Activated CD4-positive, CD25-positive, alpha-beta regulatory T cell treated with anti-CD3 and anti-CD28 coated beads, Interleukin-2, amount 50 U/mL, for 24 hours (primary cell): ENCODE measurements around the gene DLGAP1.
"Not testable (repeated sequence)": the region's sequence is repeated elsewhere in the genome, so short reads cannot be mapped to it uniquely, and the experiment has no call there.

Source experiments
- ATAC-seq, 2 donors: fragments of 150-1000 bp; cut with Tn5 transposase; one replicate each; pipeline ENCODE4 v1.10.0; 2021; ENCODE audit warnings: mild to moderate bottlenecking in 1 of 2, moderate library complexity in 1 of 2

Gene DLGAP1

DNA sequence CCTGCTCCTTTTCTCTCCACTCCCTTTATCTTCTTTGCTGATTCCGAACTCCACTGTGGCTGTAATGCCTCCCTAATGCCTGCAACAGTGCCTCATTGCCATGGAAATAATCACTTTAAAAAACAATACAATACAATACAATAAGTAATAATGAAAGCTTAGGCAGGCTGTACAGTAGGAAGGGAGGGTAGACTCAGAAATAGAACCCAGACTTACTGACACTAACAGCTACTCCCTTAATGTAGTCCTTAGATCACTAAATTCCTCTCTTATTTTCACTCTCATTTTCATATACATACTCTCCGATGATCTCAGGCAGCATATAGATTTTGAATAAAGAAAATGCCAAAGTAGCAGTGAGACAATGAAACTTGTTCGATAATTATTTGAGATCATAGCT, 70.2 kb downstream of the DLGAP1 start:
- no peak for ATAC-seq

DNA sequence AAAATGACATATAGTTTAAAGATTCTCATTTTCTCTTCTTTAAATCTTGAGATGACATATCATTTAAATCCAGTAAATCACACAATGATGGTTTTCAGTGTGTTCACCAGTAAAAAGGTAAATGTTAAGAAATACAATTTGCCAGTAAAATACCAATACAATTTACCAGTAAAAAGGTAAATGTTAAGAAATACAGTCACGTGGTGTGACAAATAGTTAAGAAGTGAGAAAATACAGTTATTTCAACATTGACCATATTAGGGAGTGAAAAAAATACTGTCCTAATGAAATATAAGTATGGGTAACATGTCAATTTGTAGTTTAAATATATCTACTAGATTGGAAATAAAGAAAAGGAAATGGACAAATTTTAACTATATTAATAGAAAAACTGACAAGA, 80.5 kb downstream of the DLGAP1 start:
- ATAC-seq = no peak

GRCh38 chr18:4369705-4370104, 85.4 kb downstream of the DLGAP1 start:
- ATAC-seq = no peak

DNA sequence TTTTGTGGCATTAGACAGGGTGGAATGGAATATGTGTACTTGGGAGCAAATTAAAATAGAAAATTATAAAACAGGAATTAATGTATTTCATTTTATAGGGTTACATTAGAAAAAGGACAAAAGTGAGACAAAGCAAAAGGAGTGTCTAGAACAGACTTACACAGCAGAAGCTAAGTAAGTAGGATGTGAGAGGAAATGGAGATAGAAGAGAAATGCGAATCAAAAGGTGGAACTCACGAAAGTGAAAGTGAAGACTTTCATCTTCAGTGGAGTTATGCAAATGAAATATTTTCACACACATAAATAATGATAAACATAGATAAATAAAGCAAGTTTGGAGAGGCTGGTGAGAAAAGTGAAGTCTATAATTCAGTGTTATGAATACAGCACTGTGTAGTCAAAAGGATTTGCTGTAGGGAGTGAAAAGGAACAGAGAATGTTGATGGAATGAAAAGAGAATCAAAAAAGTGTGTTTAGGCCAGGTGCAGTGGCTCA, 94.8 kb downstream of the DLGAP1 start:
- ATAC-seq = no peak

DNA sequence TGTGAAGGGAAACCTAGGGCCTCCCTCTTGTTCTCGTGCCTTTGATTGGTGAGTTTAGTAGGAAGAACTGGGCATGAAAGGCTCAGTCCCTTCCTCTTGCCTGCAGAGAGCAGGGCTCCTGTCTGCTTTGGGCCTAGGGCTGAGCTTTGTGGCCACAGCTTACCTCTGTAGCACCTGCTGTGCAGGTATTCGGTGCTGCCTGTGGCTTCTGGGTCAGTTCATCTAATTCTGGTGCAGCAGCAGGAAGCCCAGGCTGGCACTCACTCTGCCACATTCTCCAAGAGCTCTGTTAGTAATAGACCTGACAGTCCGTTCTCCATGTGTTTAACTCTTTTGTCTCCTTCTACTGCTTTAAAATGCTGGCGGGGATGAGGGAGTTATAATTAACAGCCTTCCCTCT, 96.5 kb downstream of the DLGAP1 start:
- ATAC-seq = no peak

DNA sequence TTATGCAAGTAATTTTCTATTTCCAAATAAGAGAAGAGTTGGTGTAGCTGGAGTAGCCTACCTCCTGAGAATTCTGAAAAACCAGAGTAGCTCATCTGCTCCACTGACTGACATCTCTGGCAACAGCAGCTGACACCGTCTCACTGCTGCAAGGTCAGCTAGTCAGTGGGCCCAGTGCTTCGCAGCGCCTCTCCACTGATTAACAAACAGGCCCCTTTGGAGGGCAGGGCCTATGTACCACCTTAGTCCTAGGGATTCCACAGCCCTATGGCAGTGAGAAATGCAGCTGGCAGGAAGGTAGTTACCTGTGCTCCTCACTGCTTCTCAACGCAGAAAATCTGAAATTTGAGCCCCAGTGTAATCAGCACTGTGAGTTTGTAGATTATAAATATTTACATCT, 97.5 kb downstream of the DLGAP1 start:
- no peak for ATAC-seq

DNA sequence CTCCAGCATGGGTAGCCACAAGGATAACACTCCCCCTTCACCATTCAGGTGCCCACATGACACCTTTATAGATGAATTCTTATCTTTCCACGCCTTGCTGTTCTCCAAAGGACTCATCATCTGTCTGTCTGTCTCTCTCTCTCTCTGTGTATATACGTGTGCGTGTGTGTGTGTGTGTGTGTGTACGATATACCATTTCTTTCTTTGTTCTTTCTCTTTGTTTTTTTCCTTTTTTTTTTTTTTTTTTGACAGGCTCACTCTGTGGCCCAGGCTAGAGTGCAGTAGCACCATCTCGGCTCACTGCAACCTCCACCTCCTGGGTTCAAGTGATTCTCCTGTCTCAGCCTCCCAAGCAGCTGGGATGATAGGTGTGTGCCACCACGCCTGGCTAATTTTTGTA, 98.2 kb downstream of the DLGAP1 start:
- ATAC-seq = no peak

DNA sequence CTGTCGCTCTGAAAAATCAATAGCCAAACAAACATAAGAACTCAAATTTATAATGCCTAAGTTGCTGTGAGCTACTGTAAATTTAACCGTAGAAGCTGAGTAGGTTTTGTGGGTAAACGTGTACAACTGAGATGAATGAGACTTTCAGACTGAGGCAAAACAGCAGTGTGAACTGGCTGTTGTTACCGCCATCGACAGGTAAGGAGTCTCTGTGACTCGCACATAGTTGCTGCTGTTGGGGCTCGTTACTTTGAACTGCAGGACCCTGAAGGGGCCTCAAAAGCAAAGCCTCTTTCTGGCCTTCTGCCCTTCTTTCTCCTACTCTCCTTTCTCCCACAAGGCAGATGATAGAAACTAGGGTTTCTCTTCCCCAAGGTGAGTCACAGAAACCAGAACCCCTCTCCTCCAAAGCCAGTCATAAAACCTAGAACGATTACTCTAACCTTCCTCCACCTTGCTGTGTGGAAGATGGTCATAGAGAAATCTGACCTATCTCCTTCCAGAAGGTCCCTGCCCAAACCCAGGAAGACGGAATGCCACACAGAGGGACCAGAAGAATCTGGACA, 101.2 kb downstream of the DLGAP1 start:
- ATAC-seq = no peak

DNA sequence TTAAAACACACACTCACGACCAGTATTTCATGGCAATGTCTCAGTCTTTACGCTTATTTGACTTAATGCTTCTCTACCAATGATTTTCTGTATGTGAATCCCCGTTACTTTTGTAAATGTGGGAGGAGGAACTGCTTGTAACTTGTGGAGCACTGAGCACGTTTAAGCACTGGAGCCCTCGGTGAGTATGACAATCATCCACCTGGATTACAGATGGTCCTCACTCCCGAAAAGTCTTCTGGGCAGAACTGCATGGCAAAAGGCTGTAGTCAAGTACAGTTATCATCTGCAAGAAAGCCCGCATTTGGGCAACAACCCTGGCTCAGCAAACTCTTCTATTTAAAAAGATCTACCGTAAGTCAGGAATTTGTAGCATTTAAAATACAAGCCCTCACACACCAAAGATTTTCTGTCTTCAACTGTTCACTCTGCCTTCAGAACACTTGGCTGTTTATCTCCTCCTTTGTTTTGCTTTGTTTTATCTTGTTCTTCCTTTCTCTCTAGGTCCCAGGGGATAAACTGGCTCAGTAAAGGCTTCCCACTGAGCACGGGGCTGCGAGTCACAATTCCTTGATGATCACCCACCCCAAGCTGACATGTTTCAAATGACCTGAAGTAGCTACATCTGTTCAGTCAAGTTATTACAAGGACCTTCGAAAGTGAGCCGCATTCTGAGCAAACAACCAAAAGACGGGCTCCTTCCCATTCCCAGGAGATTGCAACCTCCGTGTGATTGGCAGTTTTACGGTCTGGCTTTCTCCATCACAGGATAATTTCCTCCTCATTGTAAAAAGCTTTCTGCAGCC, 102.2 kb downstream of the DLGAP1 start:
- ATAC-seq = no peak

GRCh38 chr18:4351005-4351404, 104.1 kb downstream of the DLGAP1 start:
- ATAC-seq = no peak

- no peak for ATAC-seq
Observed at GRCh38 chr18:4335386-4335785, 119.7 kb downstream of the DLGAP1 start.

- no peak for ATAC-seq
Observed at GRCh38 chr18:4333043-4333442, 122.1 kb downstream of the DLGAP1 start.

GRCh38 chr18:4319738-4320677, 135.1 kb downstream of the DLGAP1 start:
- no peak for ATAC-seq

DNA sequence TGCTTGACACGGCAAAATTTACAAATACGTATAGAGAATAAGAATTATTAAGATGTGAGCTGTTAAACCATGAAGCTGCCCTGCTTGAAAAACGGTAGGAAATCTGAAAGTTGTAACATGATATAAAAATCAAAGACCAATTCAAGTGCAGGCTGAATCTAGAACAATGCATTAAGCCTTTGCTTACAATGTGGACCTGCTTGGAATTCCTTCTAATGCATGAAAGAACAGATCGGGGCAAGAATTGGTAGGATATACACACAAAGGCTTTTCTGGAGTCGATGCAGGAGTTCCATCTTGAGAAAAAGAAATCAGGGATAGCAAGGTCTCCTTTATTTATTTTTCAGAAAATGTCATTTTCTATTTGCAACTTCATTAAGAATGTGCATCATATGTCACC, 136.8 kb downstream of the DLGAP1 start:
- ATAC-seq = no peak

DNA sequence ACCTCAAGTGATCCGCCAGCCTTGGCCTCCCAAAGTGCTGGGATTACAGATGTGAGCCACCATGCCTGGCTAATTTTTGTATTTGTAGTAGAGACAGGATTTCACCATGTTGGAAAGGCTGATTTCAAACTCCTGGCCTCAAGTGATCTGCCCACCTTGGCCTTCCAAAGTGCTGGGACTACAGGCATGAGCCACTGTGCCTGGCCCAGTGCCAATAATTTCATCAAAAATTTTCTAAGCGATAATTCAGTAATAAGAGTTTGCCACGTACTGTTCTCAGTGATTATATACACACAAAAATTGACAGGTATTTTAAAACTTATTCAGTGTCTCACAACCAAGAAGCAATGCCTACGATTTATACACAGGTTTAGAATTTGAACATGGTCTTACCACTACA, 143.2 kb downstream of the DLGAP1 start:
- ATAC-seq = not testable (repeated sequence)

DNA sequence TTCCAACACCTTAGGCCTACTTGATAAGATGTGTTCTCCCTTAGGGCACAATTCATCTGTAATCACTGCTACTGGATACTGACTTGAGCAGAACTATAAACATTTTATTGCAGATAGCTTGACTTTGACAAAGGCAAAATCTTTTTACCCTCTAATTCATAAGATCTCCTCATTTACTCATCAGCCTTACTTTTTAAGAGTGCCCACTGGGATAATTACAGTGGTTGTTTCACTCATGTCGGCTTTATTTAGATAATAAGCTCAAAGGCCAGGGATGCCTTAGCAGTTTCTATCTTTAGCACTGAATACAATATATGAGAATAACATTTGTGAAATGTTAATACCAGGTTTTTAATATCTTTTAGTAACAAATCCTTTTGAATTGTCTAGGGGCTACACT, 144.0 kb downstream of the DLGAP1 start:
- ATAC-seq = no peak

DNA sequence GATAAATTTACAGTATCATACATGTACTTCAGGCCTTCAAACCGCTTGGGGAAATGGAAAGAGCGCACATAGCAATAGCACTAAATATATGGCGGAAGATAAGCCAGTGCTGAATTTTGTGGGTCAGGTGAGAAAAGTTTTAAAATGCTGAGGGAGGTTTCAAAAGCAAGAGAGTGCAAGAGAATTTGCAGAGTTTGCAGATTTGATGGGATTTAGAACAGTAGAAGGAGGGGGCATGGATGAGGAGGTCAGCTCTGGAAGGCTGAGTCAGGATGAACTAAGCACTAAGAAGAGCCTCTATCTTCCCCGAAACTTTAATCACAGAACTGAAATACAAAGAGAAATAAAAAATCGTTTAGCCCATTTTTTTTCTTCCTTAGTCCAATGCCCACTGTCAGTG, 145.9 kb downstream of the DLGAP1 start:
- ATAC-seq = no peak

GRCh38 chr18:4308576-4308975, 146.5 kb downstream of the DLGAP1 start:
- no peak for ATAC-seq

DNA sequence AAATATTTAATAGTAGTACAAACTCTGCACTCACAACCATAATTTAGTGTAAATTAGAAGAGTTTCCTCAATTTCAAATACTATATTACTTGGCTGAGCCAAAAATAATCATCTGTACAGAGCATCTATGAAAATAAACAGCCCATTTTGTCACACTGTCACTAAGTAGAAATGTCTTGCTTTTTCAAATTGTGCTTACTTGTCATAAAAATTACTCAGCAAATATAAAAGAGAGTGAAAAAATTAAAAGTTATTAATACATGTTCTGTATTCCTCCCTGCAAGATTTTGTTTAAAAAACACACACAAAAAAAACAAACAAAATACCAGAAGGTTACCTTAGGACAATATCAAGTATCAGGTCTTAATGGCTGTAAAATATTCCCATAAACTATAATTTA, 155.7 kb downstream of the DLGAP1 start:
- no peak for ATAC-seq

GRCh38 chr18:4293337-4293736, 161.8 kb downstream of the DLGAP1 start:
- ATAC-seq = no peak

DNA sequence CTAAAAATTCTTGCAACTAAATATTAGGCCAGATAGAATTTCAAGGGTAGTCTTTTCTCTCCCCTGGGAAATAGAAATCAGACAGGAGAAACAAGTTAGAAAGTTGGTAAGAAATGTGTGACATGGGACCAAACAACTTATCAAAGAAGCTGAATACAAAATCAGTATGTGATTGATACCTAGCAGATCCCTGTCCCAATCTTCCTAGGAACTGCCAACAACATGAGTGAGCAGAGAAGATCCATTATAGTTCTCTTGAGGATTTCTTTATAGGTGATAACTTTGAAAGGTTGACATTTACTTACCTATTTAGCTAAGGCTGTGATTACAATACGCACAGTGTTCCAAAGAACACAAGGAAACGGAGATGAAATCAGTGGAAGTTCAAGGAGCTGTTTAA, 162.4 kb downstream of the DLGAP1 start:
- ATAC-seq = no peak

GRCh38 chr18:4287340-4287739, 167.8 kb downstream of the DLGAP1 start:
- not testable (repeated sequence) for ATAC-seq

DNA sequence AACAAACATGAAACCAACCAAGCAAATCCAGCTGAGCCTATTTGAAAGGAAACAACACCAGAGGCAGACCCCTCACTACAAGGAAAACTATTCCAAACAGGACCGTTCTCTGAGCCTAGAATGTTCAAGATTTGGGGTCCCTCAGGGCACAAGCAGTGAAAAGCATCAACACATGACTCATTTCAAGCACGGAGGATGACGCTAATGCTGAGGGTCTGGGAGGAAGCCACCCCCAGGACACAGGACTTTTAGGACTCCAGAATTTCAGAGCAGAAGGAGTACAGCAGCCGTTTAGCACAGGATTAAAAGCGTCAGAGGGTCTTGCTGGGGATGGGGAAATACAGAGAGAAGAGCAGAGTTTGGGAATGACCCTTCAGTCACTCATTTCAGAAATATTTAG, 168.9 kb downstream of the DLGAP1 start:
- no peak for ATAC-seq
